Chondrocyte (in vitro differentiated cells): ENCODE results near the gene KL. TPM values are rescaled to one million over a fixed set of nuclear protein-coding genes. Genes with fewer than 3 reads are reported as not detected.

Experiments
- DNase-seq: peaks from one replicate; pipeline ENCODE4 v3.0.0; 2021; ENCODE audit warnings: mixed read lengths, low spot score
- H3K27ac Mint-ChIP-seq: one replicate; pipeline ENCODE4 v1.8.0; 2021; ENCODE audit warnings: mild to moderate bottlenecking, moderate library complexity, mixed read lengths; ENCODE audit not compliant: unreplicated experiment
- H3K27me3 Mint-ChIP-seq: 2 replicates; pipeline ENCODE4 v1.8.0; 2021; ENCODE audit warnings: low read depth, mixed read lengths
- H3K36me3 Mint-ChIP-seq: 2 replicates; pipeline ENCODE4 v1.8.0; 2021; ENCODE audit warnings: low read depth, mixed read lengths
- H3K4me1 Mint-ChIP-seq: 2 replicates; pipeline ENCODE4 v1.8.0; 2021; ENCODE audit warnings: low read depth, mild to moderate bottlenecking, mixed read lengths
- H3K4me3 Mint-ChIP-seq: one replicate; pipeline ENCODE4 v1.8.0; 2021; ENCODE audit warnings: mild to moderate bottlenecking, moderate library complexity, mixed read lengths; ENCODE audit not compliant: unreplicated experiment
- H3K9me3 Mint-ChIP-seq: 2 replicates; pipeline ENCODE4 v1.8.0; 2021; ENCODE audit warnings: low read depth, mixed read lengths
- CTCF ChIP-seq: fragments of 200-600 bp; sonication (generic); IDR thresholded peaks from 2 replicates; pipeline ENCODE4 v1.5.0; 2021; ENCODE audit warnings: antibody characterized with exemption, mild to moderate bottlenecking, moderate library complexity
- total RNA-seq: library from RNA; stranded (reverse); gene quantifications from 3 replicates; pipeline ENCODE4 v1.2.1, GENCODE V29; 2021

The KL gene
- total RNA-seq, 1 donor from 2014 or later = 0.05 TPM

GRCh38 chr13:33033986-33034385, 17.8 kb downstream of the KL start:
- no peak for TF ChIP-seq CTCF
- no peak overlapping the region for H3K4me3 Mint-ChIP-seq
- no peak for DNase-seq
- H3K9me3 Mint-ChIP-seq = no peaks in the 10 kb centered on the region
- no peaks in the 10 kb centered on the region for H3K36me3 Mint-ChIP-seq
- no peaks in the 10 kb centered on the region for H3K4me1 Mint-ChIP-seq
- no peak overlapping the region for H3K27ac Mint-ChIP-seq
- no peaks in the 10 kb centered on the region for H3K27me3 Mint-ChIP-seq

- Mint-ChIP-seq H3K27me3 (no peaks in the 10 kb centered on the region), H3K4me1 (peaks cover 3% of the 10 kb centered on the region), H3K9me3 (no peaks in the 10 kb centered on the region), H3K27ac (no peak overlapping the region), H3K36me3 (no peaks in the 10 kb centered on the region), H3K4me3 (no peak overlapping the region)
- no peak for TF ChIP-seq CTCF
- DNase-seq = no peak
Measured at GRCh38 chr13:33034882-33035520, 18.8 kb downstream of the KL start.

- no peaks in the 10 kb centered on the region for H3K9me3 Mint-ChIP-seq
- DNase-seq = no peak
Measured at GRCh38 chr13:33037673-33038072, 21.4 kb downstream of the KL start.

GRCh38 chr13:33040090-33040489, 23.9 kb downstream of the KL start:
- H3K4me3 Mint-ChIP-seq = no peak overlapping the region
- no peaks in the 10 kb centered on the region for H3K9me3 Mint-ChIP-seq
- peaks cover 6% of the 10 kb centered on the region for H3K4me1 Mint-ChIP-seq
- no peak for TF ChIP-seq CTCF
- DNase-seq = no peak
- H3K27ac Mint-ChIP-seq = no peak overlapping the region
- peaks cover 2% of the 10 kb centered on the region for H3K27me3 Mint-ChIP-seq
- H3K36me3 Mint-ChIP-seq = no peaks in the 10 kb centered on the region

More at GRCh38 chr13:33037673-33038072, 21.4 kb downstream of the KL start:
- no peak for TF ChIP-seq CTCF
- Mint-ChIP-seq H3K4me3 (no peak overlapping the region), H3K4me1 (peaks cover 6% of the 10 kb centered on the region), H3K27ac (no peak overlapping the region), H3K27me3 (no peaks in the 10 kb centered on the region), H3K36me3 (no peaks in the 10 kb centered on the region)

GRCh38 chr13:33045851-33046592, 29.8 kb downstream of the KL start:
- no peak for DNase-seq
- no peaks in the 10 kb centered on the region for H3K36me3 Mint-ChIP-seq
- no peaks in the 10 kb centered on the region for H3K4me1 Mint-ChIP-seq
- no peak overlapping the region for H3K4me3 Mint-ChIP-seq
- peaks cover 2% of the 10 kb centered on the region for H3K27me3 Mint-ChIP-seq
- no peak for TF ChIP-seq CTCF
- no peak overlapping the region for H3K27ac Mint-ChIP-seq
- H3K9me3 Mint-ChIP-seq = no peaks in the 10 kb centered on the region
